ENCODE data around the gene FAM81A. TPM values are rescaled to one million over a fixed set of nuclear protein-coding genes. Genes with fewer than 3 reads are reported as not detected.

FAM81A gene
- total RNA-seq, 3 donors from 2014 or later (not counting 1 experiment from before 2014, with no cell fraction given), result 1.0 TPM; not detected in 2

DNA sequence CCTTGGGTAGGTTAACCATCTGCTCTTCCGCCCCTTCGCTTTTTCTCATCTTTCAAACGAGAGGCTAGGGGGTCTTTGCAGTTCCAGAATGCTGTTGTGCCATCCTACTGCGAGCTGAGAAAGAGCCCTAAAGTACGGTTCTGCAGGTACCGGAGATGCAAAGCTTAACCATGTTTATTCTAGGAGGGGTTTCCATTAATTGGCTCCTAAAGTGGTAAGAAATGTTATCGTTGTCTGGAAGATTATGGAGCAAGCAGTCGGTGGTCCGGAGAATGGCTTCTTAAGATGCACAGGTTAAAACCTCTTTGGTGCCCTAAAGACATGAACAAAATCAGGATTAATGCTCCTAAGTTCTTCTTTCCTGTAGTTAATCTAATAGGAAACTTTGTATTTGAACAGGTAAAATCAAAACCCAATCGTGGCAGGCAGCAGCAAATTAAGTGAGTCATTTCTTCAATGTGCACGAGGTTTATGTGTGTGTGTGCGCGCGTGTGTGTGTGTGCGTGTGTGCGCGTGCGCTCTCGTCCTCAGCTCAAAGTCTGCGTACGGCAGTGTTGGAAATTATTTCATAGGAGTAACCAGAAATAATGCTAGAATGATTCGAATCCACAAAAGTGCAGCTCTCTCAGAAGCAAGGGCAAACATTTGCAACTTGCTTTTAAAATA lies 772 bp downstream of the FAM81A start:
- Histone ChIP-seq H3K27me3 (ENCODE audit: control insufficient read depth, insufficient read depth, low read length) (peaks cover 12% of the 10 kb centered on the region), H3K9me3 (ENCODE audit: control insufficient read depth, insufficient read depth, low read length) (no peaks in the 10 kb centered on the region), H3K27ac (ENCODE audit: low read length) (no peak overlapping the region), H3K36me3 (ENCODE audit: control insufficient read depth, insufficient read depth, low read length) (no peaks in the 10 kb centered on the region), H3K4me1 (ENCODE audit: control insufficient read depth, insufficient read depth, low read length) (peaks cover 13% of the 10 kb centered on the region), H3K4me3 (ENCODE audit: low read length) (peak overlapping the region; percentile 39)
- ATAC-seq, result no peak
- H3K4me3 Mint-ChIP-seq, result peak overlapping the region; percentile 67
- no peaks in the 10 kb centered on the region for H3K9me3 Mint-ChIP-seq
- 67% methylated on average over 22 of the region's 22 CpGs for WGBS (ENCODE audit: insufficient coverage)
- intact Hi-C loops (cut with micrococcal nuclease), result no loop called here
- peaks cover 47 to 50% of the 10 kb centered on the region in 2 donors for H3K27me3 Mint-ChIP-seq (ENCODE audit: low read depth in 2 of 2)
- peaks cover 11 to 16% of the 10 kb centered on the region in 2 donors for H3K4me1 Mint-ChIP-seq
- H3K27ac Mint-ChIP-seq, result no peak overlapping the region
- TF ChIP-seq, protein P1, sequence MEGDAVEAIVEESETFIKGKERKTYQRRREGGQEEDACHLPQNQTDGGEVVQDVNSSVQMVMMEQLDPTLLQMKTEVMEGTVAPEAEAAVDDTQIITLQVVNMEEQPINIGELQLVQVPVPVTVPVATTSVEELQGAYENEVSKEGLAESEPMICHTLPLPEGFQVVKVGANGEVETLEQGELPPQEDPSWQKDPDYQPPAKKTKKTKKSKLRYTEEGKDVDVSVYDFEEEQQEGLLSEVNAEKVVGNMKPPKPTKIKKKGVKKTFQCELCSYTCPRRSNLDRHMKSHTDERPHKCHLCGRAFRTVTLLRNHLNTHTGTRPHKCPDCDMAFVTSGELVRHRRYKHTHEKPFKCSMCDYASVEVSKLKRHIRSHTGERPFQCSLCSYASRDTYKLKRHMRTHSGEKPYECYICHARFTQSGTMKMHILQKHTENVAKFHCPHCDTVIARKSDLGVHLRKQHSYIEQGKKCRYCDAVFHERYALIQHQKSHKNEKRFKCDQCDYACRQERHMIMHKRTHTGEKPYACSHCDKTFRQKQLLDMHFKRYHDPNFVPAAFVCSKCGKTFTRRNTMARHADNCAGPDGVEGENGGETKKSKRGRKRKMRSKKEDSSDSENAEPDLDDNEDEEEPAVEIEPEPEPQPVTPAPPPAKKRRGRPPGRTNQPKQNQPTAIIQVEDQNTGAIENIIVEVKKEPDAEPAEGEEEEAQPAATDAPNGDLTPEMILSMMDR (IDR thresholded peaks at IDR 0.05), result no peak
- no peak for DNase-seq
- no peaks in the 10 kb centered on the region for H3K36me3 Mint-ChIP-seq

DNA sequence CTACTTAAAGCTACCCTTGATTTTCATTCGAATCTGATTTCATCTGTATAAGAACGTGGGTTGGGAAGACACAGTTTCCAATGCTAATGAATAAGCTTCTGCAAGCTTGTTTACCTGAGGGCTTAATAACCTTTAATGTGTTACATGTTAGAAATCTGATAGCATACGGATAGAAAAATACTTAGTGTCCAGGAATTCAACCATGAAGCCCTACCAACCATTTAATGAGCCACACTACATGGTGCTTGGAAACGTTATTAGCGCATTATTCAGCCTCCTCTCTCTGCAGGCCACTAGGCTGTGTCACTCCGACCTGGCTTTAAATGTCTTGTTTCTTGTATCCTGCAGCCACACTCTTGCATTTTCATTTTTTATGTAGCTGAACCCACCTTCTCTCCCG lies 1.6 kb downstream of the FAM81A start:
- Histone ChIP-seq H3K4me1 (ENCODE audit: control insufficient read depth, insufficient read depth, low read length) (peaks cover 13% of the 10 kb centered on the region), H3K36me3 (ENCODE audit: control insufficient read depth, insufficient read depth, low read length) (no peaks in the 10 kb centered on the region), H3K9me3 (ENCODE audit: control insufficient read depth, insufficient read depth, low read length) (no peaks in the 10 kb centered on the region), H3K4me3 (ENCODE audit: low read length) (no peak overlapping the region), H3K27ac (ENCODE audit: low read length) (no peak overlapping the region), H3K27me3 (ENCODE audit: control insufficient read depth, insufficient read depth, low read length) (peaks cover 12% of the 10 kb centered on the region)
- ATAC-seq (no peak), DNase-seq (no peak)
- WGBS (ENCODE audit: insufficient coverage), result 92% methylated on average over 6 of the region's 7 CpGs
- H3K27ac Mint-ChIP-seq, result no peak overlapping the region
- peaks cover 11 to 16% of the 10 kb centered on the region in 2 donors for H3K4me1 Mint-ChIP-seq
- peaks cover 44 to 50% of the 10 kb centered on the region in 2 donors for H3K27me3 Mint-ChIP-seq (ENCODE audit: low read depth in 2 of 2)
- intact Hi-C loops (cut with micrococcal nuclease), result no loop called here
- H3K4me3 Mint-ChIP-seq, result peak overlapping the region; percentile 38
- H3K36me3 Mint-ChIP-seq, result no peaks in the 10 kb centered on the region
- H3K9me3 Mint-ChIP-seq, result no peaks in the 10 kb centered on the region
- TF ChIP-seq, protein P1 (IDR thresholded peaks at IDR 0.05), result no peak

DNA sequence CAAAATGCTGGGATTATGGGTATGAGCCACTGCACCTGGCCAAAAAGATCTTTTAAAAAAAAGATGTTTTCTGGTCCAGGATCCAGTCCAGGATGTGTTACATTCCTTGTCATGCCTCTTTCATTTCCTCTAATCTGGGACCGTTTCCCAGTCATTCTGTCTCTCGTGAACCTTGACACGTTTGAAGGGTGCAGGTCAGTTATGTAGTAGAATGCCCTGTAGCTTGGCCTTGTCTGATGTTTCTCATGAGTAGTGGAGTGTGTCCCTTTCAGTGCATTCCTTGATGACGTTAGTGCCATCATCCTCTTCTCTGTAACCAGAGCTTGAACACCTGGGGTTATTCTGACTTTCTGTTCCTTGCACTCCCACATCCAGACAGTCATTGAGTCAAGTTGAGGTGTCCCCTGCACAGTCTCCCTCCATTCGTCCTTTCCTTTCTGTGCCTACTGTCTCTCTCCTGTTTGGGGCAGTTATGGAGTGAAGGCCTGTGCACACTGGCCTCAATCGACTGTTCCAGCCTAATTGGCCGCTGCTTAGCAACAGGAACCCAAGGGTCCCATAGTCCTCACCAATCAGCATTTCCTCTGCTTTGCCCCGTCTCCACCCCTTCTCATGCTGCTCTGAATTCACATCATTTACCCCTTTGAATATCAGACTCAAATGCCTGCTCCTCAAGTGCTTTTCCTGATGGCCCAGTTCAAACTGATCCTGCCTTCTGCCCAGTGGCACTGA lies 5.5 kb downstream of the FAM81A start:
- Histone ChIP-seq H3K36me3 (ENCODE audit: control insufficient read depth, insufficient read depth, low read length) (no peaks in the 10 kb centered on the region), H3K27ac (ENCODE audit: low read length) (no peak overlapping the region), H3K9me3 (ENCODE audit: control insufficient read depth, insufficient read depth, low read length) (no peaks in the 10 kb centered on the region), H3K4me1 (ENCODE audit: control insufficient read depth, insufficient read depth, low read length) (peaks cover 10% of the 10 kb centered on the region), H3K27me3 (ENCODE audit: control insufficient read depth, insufficient read depth, low read length) (no peaks in the 10 kb centered on the region), H3K4me3 (ENCODE audit: low read length) (no peak overlapping the region)
- WGBS (ENCODE audit: insufficient coverage), result 85% methylated on average over 8 of the region's 8 CpGs
- Mint-ChIP-seq H3K27ac (no peak overlapping the region), H3K4me1 (peaks cover 8 to 12% of the 10 kb centered on the region in 2 donors), H3K4me3 (no peak overlapping the region), H3K27me3 (ENCODE audit: low read depth in 2 of 2) (peaks cover 21 to 36% of the 10 kb centered on the region in 2 donors), H3K36me3 (no peaks in the 10 kb centered on the region), H3K9me3 (no peaks in the 10 kb centered on the region)
- intact Hi-C loops (cut with micrococcal nuclease), result no loop called here
- TF ChIP-seq, protein P1 (IDR thresholded peaks at IDR 0.05), result no peak
- no peak for DNase-seq
- ATAC-seq, result no peak
